IPS-18c (cell line): Measurements from ENCODE around the gene COL11A2.

Experiments used
- H3K4me3 ChIP-seq: 2 replicates; pipeline ENCODE4 v1.7.0; 2013; ENCODE audit warnings: low read depth, mild to moderate bottlenecking, low read length, moderate library complexity; ENCODE audit not compliant: insufficient read depth
- H3K9me3 ChIP-seq: one replicate; pipeline ENCODE4 v1.6.1; 2013; ENCODE audit warnings: mild to moderate bottlenecking, low read length, moderate library complexity; ENCODE audit not compliant: control insufficient read depth, insufficient read depth

Gene COL11A2

DNA sequence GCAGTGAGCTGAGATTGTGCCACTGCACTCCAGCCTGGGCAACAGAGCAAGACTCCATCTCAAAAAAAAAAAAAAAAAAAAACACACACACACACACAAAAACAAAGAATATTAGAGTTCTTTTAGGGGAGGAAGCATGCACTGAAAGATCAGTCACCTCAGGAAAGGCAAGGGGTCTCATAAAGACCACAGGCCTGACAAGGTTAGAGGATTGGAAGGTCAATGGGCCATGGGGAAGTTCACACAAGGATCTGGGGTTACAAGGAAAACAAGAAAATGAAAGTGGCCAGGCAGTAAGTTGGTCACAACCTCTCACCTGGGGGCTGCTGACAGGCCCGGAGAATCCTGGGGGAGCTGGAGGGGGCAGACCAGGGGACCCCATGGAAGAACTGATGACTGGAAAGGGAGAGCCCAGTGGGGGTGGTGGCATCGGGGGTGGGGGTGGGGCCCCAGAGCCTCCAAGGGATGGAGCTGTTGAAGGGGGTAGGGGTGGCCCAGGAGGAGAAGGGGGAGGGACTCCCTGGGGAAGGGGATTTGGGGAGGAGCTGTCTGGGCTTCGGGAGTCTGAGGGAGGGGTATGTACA is 6.7 kb upstream of the COL11A2 start:
- H3K9me3 ChIP-seq = no peaks in the 10 kb centered on the region
- H3K4me3 ChIP-seq = no peak overlapping the region; the same call in 1 of the 2 replicates

DNA sequence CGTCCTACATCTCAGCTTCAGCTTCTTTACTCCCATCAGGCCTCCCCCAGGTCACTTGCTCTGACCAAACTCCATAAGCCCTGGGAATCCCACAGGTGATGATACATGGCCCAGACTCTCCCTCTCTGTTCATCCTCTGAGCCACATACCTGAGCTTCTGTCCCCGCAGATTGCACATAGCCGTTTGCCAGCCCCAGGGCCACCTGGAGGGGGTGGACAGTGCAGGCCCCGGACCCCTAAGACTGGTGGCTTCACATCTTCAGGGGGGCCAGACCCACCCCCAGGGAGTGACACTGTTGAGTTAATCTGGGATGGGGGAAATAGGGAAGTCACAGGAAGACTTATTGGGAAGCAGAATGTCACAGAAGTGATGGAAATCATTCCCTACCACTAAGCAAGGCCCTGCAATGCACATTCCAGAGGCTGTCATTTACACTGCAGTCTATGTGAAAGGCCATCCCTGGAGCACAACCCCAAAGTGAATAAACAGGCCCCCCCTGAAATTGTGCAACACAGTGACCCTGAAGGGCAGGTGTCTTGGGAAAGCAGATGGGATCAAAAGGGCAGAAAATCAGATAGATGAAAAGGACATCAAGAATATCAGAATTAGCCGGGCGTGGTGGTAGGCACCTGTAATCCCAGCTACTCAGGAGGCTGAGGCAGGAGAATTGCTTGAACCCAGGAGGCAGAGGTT is 6.0 kb upstream of the COL11A2 start:
- no peak overlapping the region for H3K4me3 ChIP-seq

DNA sequence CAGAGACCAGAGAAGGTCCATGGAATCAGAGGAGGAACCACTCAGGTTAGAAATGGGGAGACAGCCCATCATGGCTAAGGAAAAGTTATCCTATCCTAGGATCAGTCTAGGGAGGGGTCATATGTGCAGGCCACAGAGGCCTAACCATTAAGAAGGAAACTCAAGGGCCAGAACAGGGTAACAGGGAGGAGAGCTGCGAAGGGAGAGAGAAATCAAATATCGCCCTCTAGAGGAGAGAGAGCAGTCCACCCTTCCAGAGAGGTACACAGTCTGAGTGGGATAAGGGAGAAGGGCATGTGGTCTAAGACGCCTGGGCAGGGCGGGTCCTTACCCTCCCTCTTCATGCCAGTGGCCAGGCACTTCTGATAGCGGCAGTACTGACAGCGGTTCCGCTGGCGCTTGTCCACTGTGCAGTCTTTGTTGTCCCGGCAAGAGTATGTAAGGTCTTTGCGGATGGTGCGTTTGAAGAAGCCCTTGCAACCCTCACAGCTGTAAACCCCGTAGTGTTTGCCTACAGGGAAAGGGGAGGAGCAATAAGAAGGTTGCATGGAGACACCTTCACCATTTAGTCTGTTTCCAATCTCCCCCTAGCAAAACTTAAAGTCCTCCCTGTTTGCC is 5.3 kb upstream of the COL11A2 start:
- no peak overlapping the region for H3K4me3 ChIP-seq
- H3K9me3 ChIP-seq = no peaks in the 10 kb centered on the region

More for the DNA sequence above, 6.0 kb upstream of the COL11A2 start:
- H3K9me3 ChIP-seq = no peaks in the 10 kb centered on the region

DNA sequence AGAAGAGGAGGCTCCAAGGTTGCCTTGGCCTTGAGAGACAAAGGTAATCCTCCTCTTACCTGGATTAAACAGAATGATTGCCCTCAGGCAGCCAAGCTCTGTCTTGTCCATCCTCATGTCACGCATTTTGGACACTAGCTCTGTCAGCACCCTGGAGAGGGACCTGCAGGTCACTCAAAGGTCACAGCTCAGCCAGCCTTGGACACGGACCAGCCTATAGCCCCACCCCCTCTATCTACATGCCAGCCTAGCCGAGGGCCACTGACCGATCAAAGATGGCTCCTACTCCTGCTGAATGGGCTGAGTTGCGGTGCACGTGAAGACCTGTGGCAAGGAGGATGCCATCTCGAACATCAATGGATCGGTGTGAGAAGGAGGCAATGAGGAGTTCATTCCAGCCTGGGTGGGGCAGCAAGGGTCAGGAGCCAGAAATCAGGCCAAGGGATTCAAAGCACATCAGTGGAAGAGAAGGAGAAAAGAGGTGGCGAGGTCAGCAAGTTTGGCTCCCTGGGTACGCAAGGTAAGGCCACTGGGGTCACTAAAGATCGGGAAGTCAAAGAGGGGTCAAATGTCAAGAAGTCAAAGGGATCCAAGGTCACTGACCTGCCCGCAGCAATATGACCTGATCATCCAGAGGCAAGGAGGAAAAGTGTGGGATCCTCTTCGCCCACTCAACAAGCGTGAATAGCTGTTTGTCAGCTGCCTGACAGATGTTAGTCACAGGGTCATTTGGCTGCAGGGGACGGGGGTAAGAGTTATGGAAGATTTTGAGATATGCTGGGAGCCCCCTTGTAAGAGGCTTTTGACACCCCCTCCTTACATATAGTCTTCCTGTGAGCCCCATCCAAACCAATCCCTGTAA is 3.3 kb upstream of the COL11A2 start:
- Histone ChIP-seq H3K9me3 (no peaks in the 10 kb centered on the region), H3K4me3 (no peak overlapping the region)

DNA sequence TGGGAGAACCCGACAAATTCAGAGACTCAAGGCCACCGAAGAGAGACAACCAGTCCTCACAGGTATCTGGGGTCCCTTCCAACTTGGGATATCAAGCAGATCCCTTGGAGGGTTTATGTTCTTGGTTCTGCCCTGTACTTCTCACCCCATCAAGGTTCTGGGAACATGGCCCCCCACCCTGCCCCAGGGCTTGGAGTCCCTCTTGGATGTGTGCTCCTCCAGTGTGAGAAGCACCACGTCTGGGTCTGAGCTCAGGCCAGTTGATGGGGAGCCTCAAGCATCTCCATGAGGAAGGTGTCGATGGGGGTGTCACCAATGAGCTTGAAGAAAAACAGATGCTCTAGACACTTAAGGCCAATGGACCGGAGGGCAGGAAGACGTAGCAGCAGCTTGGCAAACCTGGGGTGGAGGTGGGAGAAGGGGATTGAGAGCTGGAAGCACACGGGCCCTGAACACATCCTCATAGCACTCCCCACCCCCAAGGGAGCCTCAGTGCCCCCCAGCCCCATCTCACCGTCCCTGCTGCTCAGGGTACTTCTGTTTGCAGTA is 2.2 kb upstream of the COL11A2 start:
- no peaks in the 10 kb centered on the region for H3K9me3 ChIP-seq
- no peak overlapping the region for H3K4me3 ChIP-seq

DNA sequence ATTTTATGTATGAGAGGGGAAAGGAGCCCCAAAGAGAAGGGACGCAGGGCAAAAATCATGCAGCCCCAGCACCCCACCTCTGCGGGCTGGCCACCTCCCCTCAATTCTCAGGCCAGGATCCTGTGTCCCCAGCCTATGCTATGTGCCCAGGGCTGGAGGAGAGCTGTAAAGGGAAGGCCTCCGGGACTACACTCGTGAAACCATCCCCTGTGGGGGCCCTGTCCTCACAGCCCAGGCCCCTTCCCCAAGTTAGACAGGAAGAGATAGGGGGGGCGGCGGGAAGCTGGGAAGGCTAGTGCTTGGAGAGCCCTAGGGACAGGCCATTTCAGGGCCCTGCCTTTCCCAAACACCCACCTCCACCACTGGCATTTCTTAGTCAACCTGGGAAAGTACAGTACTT is 1.4 kb upstream of the COL11A2 start:
- H3K9me3 ChIP-seq = no peaks in the 10 kb centered on the region
- peak overlapping the region; percentile 31 for H3K4me3 ChIP-seq

DNA sequence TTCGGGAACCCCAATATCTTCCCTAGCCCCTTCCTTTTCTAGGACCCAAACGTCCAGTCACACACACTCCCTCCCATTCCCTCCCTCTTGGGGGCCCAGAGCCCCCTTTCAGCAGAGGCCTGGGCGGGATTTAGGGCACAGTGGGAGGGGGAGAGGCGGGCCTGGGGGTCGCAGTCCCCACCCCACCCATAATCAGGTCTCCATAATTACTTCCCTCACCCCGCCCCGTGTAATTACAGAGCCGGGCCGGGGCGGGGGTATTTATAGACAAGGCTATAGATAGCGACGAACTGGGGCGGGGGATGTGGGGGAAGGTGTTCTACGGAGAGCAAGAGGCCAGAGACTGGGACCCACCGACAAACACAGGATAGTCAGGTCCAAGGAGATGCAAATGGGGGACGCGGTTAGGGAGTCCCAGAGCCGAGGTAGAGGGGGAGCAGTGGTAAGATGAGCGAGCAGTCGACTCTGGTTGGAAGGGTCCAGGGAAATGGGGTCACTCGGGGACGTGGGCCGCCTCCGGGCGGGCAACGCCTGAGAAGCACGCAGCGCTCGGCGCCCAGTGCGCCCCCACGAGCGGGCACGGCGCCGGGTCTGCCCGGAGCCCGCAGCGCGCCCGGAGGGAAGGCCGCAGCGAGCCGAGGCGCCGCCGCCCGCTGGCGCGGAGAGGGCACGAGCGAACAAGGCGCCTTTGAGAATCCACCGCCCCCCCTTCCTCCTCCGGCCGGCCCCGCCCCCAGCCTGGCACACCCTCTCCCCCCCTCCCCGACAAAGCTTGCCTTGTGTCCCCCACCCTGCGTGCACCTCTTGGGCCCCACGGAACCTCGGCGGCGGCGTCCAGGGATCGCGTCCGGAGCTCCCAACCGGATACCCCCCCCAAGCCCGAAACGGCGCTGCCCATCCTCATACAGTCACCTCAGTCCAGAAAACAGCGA is 670 bp upstream of the COL11A2 start:
- no peaks in the 10 kb centered on the region for H3K9me3 ChIP-seq
- peak overlapping the region; percentile 62 for H3K4me3 ChIP-seq

DNA sequence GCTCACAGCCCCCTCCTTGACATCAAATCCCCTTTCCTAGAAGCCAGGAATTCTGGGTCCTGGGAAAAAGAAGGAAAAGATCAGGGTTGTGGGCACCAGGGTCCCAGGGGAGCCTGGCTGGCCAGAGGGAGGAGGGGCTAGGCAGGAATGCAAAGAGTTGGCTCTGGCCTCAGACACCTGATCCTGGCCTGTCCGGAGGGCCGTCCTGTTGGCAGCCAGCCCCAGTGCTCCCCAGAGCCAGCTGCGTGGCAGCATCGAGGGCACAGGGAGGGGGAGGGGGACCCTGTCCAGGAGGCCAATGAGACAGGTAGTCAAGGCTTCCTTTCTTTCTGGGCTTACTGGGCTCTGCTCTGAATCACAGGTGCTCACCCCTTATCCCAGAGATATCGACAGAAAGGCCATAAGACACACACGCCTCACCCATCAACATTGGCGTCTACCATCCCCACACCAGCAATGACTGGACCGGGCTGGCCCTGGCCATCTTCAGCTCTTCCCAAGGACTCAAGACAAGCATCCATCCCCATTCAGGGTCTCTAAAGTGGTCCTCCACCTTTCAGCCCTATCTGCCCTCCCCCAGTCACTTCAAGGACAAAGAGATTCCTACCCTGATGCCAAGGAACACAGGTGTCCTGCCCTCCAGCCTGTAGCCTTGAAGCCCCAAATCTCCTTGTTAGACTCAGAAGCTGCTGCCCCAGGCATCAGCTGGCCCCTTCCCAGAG is 723 bp downstream of the COL11A2 start:
- no peak overlapping the region; the same call in 1 of the 2 replicates for H3K4me3 ChIP-seq
- H3K9me3 ChIP-seq = no peaks in the 10 kb centered on the region

DNA sequence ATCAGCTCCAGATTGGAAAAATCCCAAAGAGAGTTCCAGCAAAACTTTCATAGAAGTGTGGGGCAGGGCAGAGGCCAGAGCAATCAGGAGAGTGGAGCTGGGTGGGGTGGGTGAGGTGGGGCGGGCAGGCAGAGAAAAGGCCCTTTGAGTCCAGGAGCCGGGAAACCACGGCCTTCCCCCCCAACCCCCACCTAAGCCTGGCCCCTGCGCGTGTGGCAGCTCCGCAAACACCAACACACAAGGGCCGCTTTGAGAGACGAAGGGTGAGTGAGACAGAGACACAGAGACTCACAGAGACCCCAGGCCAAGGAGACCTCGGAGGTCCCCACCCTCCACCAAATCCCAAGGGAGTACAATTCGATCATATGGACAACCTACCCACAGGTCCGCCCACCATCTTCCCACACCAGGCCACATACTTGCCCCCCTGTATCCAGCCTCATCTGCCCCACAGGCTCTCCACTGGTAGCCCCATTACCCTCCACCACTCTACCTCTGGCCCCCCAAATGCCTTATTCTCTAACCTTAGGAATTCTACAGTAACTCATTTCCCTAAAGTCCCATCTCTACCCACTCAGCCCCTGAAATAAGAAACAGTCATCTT is 1.7 kb downstream of the COL11A2 start:
- H3K9me3 ChIP-seq = no peaks in the 10 kb centered on the region
- no peak overlapping the region for H3K4me3 ChIP-seq

DNA sequence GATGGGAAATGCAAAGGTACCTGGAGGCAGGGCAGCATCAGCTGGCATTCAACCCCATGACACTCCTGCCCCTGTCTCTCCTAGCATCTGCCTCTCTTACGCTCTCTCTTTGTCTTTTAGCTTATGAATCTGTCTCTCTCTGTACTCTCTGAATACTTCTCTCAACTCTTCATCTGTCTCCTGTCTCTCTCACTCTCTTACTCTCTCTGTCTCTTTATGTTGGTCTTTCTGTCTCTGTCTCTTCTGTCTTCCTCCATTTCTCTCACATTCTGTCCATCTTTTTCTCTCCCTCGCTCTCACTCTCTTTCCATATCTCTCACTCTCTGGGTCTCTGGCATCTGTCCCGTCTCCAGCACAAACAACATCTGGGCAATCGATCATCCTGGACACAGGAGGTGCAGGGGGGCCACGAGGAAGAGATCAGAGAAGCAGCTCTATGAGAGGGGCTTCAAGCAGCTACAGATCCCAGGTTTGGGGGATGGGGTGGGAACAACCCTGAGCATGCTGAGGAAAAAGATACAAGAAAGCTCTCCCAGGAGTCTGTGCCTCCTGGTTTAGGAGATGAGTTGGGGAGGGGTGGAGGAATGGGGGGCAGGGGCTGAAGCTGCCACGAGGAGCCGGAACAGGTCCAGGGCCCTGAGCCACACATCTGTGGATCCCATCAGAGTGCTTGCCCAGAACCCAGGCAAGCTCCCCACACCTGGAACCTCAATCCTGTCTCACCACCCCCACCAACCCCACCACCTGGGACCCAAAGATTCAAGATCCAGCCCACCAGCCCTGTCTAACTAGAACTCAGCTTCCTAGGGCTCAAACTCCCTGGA is 2.4 kb downstream of the COL11A2 start:
- Histone ChIP-seq H3K9me3 (no peaks in the 10 kb centered on the region), H3K4me3 (no peak overlapping the region)

DNA sequence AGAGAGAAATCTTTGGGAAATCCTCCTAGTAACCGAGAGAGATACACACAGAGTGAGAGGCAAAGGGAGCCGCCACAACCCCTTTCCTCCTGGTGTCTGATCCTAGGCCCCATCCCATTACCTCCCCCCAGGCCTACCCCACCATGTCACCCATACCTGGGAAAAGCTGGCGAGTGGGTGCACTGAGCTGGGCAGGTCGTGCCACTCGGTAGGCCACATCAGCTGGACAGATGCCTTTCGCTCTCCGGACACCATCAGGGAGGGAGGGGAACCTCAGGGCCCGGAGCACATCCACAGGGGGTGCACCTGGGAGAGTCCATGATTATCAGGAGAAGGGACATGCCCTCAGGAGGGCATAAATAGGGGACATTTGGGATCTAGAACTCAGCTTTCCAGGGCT is 3.1 kb downstream of the COL11A2 start:
- H3K4me3 ChIP-seq = no peak overlapping the region
- no peaks in the 10 kb centered on the region for H3K9me3 ChIP-seq

DNA sequence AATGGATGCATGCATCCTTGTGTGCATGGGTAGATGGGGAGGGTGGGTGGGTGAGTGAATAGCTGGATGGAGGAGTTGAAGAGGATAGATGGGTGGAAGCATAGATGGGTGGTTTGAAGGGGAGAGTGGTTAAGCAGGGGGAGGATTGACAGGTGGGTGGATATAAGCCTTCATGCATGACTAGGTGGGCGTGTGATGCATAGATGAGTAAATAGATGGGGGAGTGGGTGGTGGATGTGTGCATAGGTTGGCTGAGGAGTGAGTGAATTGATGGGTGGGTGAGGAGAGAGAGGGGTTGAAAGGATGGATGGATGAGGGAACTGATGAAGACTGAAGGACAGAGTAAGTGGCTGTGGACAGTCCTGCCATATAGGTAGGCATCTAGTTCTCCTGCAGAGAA is 4.5 kb downstream of the COL11A2 start:
- Histone ChIP-seq H3K4me3 (no peak overlapping the region), H3K9me3 (no peaks in the 10 kb centered on the region)

DNA sequence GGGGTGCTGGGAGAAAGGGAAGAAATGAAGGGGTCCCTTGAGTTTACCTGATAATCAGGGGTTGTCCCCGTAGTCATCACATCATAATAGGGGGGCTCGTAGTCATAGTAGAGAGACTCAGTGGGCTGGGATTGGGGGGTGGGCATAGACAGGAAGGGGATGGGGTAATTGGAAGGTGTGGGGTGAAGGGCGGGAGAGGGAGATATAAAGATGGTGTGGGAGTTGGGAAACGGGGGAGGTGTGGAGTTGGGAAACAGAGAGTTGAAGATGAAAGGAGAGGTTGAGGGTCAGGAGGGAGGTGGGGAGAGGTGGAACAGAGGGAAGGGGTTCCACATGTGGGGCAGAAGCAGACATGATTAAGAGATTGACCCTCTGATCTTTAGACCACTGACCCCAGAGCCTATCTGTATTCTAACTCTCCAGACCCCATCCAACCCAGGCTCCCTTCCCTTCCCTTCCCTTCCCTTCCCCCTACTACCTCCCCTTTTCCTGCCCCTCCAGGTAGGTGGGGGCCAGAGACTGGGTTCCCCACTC is 6.5 kb downstream of the COL11A2 start:
- Histone ChIP-seq H3K4me3 (no peak overlapping the region), H3K9me3 (no peaks in the 10 kb centered on the region)

DNA sequence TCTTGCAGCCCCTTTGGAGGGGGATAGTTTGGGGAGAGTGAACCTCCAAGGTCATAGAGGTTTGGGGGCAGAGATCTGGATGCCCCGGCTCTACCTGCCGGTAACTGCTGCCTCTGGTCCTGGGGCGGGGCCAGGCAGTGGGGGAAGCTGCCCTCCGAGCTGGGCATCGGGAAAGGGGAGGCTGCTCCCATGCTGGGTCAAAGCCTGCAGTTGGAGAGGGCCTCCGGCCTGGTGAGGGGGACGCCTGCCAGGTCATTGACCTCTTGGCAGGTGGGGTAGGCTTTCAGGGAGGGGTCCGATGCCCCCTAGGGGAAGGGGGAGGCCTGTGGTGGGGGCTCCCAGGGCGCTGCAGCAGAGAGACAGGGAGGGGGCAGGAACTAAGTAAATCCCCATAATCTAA is 7.1 kb downstream of the COL11A2 start:
- H3K4me3 ChIP-seq = no peak overlapping the region
- H3K9me3 ChIP-seq = no peaks in the 10 kb centered on the region
